NCI-H345 treated with DMSO at 0.1 percent for 48 hours (cell line): ENCODE measurements around the gene PALLD.

Experiments used
- DNase-seq: peaks from one replicate; lab custom pipeline; 2025; ENCODE audit not compliant: unreplicated experiment; lab: John Stamatoyannopoulos, UW

Gene PALLD

GRCh38 chr4:168524006-168524405, 27.2 kb downstream of the PALLD start:
- no peak for DNase-seq

- no peak for DNase-seq
These were observed 28.0 kb downstream of the PALLD start for GRCh38 chr4:168524897-168525296.

- DNase-seq = no peak
These were observed 30.7 kb downstream of the PALLD start for GRCh38 chr4:168527560-168527959.

GRCh38 chr4:168528131-168528949, 31.5 kb downstream of the PALLD start:
- peak; percentile 4 for DNase-seq

- DNase-seq = no peak
These were observed 32.4 kb downstream of the PALLD start for GRCh38 chr4:168529257-168529656.

- no peak for DNase-seq
These were observed 34.5 kb downstream of the PALLD start for GRCh38 chr4:168531305-168531704.

DNA sequence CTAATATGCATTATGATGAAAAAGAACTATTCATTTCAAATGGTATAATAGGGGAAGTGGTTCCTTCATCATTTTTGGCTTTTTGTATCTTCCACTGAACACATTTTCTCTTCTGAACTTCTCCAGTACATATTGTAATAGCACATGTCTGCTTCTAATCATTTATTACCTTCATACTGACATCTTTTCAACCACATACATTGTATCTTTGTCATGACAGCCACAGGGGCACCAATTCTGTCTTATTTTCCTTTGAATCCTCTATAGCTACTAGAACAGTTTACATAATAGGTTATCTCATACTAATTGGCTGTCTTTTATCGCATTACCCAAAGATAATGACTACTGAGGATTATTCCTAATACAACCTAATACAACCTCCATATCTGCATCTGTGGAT, 37.7 kb downstream of the PALLD start:
- DNase-seq = no peak

DNA sequence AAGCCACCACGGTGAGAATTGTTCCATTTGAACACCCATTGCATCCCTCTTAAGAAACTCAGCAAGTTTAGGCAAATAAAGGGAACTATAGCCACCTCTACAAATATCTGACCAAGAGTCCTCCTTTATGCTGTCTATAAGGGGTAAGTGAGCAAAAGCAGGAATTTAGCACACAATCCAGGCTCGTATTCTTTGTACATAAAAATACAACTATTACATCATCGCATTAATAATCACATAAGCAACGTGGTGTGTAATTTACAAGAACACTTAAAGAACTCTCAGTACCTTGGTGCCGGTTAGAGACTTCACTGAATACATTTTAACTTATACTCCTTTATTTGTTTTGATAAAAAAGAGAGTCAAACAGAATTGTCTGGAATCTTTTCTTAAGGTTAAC, 38.8 kb downstream of the PALLD start:
- no peak for DNase-seq

DNA sequence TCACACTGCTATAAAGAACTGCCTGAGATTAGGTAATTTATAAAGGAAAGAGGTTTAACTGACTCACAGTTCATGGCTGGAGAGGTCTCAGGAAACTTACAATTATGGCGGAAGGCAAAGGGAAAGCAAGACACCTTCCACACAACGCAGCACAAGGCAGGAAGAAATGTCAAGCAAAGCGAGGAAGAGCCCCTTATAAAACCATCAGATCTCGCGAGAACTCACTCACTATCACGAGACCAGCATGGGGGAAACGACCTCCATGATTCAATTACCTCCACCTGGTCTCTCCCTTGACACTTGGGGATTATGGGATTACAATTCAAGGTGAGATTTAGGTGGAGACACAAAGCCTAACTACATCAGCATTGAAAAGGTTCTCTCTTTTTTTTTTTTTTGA, 39.6 kb downstream of the PALLD start:
- no peak for DNase-seq

- no peak for DNase-seq
These were observed 40.2 kb downstream of the PALLD start for GRCh38 chr4:168537086-168537485.

DNA sequence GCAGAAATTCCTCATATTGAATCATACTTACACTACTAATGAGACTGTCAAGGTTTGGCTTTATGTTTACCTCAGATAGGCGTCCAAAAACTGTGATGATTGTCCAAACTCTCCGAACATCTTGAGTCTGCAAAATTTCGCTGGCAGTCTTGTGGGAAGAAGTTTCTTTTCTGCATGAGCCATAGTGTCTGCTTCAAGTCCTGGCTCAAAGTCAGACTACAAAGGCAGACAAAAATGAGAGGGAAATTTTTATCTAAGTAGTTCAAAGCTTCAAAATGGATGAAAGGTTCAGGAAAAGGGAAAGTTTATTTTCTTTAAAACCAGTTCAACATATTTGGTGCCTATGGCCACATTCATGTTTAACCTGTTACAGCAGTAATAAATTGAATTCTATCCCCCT, 40.7 kb downstream of the PALLD start:
- no peak for DNase-seq

DNA sequence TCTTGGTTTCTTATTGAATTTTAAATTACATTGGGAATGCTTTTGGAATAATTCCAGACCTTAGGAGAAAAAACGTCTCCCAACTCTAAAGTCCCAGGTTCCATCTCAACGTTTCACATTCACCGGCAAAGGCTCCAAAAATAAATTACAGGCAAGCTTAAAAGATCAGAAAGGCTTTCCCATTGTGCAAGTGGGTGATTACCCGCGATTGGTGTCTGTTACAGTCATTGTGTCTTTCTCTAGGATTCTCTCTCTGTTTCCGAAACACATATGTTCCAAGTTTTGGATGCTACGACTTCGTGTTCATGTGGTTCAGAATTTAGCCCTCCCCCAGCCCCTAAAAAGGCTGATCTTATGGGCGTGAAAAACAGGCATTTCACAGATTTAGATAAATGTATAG, 41.8 kb downstream of the PALLD start:
- no peak for DNase-seq

DNA sequence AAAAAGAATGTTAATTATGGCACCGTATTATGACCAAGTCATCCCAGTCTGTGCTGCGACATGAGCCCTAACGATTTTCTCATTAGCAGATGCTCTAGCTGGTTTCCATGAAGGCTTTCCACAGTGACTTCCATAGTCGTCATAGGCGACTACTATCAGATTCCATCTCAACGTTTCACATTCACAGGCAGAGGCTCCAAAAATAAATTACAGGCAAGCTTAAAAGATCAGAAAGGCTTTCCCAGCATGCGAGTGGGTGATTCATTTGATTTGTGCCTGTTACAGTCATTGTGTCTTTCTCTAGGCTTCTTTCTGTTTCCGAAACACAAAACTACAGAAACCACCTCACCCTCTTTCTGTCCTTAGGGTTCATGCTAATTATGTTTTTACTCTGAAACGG, 43.2 kb downstream of the PALLD start:
- no peak for DNase-seq

- DNase-seq = no peak
These were observed 43.8 kb downstream of the PALLD start for GRCh38 chr4:168540503-168541265.

- no peak for DNase-seq
These were observed 44.6 kb downstream of the PALLD start for GRCh38 chr4:168541266-168541953.

DNA sequence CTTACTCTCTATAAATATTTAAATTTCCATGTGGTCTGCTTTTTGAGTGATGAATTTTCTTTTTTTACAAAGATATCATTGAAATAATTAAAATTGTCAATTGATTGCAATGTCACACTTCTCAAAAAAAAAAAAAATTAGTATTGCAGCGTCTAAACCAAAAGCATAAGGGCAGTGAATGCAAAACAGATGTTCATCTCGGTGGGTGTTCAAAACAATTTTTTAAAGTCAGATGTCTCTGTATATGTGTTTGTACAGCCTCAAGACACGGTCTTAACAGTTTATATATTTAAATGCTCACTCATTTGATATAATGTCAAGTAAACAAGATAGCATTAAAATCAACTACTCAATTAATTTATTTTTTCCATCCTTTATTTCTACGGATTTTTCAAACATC, 52.3 kb downstream of the PALLD start:
- no peak for DNase-seq

GRCh38 chr4:168550064-168550766, 53.4 kb downstream of the PALLD start:
- DNase-seq = no peak

GRCh38 chr4:168551211-168551610, 54.4 kb downstream of the PALLD start:
- DNase-seq = no peak

DNA sequence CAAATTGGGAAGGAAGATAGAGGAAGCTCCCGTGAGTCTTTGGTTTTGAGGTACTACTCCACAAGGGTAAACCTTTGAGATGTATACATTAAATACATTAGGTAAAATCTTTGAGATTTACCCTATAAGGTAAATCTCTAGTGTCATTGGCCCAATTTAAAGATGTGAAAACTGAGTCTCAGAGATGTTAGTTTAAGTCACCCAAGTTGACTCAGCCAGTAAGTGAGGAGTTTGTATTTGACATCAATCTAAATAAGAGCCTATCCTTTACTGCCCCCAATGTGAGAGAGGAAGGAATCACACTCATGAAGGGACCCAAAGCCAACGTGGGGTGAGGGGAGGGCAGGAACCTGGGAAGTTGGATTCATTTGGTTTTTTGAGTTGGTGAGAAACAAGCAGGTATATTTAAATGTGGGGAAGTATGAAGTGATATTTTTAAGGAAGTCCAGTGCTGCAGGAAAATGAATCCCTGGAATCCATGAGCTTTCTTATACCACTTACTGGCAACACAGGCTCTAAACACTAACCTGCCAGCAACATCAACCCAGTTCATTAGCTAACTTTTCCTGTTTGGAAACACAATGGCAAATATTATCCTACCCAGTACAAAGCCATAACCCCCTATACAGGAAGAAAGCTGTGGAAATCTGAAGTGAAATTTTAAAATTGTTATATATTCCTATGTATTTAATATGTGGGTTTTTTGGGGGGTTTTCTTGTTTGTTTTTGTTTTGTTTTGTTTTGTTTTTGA, 55.3 kb downstream of the PALLD start:
- no peak for DNase-seq

- DNase-seq = no peak
These were observed 57.0 kb downstream of the PALLD start for GRCh38 chr4:168553714-168554370.
